GM12873 (cell line): ENCODE results near the gene TMEM132E.

Source experiments
- CTCF ChIP-seq: IDR thresholded peaks from 2 replicates; pipeline ENCODE4 v1.5.1; 2012; ENCODE audit warnings: low read depth, mild to moderate bottlenecking, moderate library complexity, low read length, control low read depth; ENCODE audit not compliant: insufficient read depth; ENCODE audit errors: missing control alignments

TMEM132E gene

DNA sequence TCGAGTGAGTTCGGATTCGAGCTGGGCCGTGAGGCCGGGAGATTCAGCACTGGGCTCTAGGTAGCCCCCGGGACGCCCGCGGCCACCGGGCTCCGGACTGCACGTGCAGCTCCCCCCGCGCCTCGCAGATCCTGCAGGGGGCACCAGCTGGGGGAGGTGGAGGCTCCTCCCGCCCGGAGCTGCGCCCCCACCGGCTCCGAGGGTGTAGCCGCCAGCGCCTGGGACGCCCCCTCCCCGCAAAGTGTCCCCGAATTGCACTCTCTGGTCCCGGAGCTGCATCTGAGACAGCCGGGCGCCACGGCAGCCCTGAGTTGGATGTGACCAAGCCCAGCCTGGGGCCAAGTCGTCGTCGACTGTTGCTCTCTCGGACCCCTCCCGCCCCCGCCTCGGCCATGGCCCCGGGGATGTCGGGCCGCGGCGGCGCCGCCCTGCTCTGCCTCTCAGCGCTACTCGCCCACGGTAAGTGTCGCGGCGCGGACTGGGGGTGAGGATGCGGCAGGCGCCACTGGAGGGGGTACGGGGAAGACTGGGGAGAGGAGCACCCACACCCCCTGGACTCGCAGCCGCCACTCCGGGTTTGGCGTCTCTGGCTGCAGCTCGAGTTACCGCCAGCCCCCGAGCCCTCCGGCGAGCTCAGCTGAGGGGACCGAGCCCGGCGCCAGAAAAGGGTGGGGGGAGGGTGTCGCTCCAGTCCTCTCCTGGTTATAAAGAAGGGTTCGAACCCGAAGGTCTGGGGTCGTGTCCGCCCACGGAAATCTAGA is 1.5 kb downstream of the TMEM132E start:
- no peak for TF ChIP-seq CTCF

DNA sequence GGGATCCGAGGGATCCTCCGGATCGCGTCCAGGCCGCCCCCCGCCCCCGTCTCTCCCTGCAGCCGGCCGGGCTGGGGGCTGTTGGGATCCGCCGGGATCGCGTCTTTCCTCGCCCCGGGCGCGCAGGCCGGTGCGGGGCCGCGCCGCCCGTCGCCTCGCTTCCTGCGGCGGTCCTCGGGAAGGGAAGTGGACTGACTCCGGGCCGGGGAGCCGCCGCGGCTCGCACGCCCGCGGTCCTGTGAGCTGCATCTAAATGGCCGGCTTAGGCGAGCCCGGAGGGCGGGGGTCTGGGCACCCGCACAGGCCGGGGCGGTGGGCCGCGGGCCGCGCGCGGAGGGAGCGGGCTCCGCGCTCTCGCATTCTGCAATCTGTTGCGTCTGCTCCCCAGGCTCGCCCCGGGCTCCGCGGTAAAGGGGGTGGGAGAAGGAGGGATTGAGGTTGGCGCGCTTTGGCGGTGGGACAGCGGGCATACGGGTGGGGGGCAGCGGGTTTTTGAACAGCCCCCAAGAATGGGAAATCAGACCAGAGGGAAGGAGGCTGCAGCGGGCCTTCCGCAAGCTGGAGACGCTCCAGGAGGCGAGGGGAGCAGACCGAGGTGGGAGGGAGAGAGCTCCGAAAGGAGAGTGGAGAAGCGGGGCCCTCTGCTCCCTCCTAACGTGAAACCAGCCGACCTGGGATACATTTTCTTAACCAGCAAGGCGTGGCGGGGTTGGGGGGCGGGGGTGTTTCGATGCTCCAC is 2.2 kb downstream of the TMEM132E start:
- no peak for TF ChIP-seq CTCF

- TF ChIP-seq CTCF, result no peak
Observed at GRCh38 chr17:34582185-34582900, 3.0 kb downstream of the TMEM132E start.

DNA sequence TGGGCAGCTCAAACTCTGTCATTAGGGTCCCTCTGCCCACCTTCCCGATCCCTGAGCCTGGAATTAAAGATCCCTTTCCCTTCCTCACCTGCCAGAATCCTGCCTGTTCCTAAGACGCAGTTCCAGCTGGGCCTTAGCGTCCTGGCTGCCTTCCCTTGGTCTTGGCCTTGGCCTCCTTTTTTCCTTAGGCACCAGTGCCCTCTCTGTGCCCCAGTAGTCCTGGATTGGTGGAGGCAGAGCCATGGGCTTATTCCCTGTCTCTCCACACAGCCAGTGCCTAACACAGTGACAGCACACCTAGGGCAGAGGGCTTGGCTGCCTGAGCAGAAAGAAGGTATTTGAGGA is 3.5 kb downstream of the TMEM132E start:
- TF ChIP-seq CTCF, result no peak

DNA sequence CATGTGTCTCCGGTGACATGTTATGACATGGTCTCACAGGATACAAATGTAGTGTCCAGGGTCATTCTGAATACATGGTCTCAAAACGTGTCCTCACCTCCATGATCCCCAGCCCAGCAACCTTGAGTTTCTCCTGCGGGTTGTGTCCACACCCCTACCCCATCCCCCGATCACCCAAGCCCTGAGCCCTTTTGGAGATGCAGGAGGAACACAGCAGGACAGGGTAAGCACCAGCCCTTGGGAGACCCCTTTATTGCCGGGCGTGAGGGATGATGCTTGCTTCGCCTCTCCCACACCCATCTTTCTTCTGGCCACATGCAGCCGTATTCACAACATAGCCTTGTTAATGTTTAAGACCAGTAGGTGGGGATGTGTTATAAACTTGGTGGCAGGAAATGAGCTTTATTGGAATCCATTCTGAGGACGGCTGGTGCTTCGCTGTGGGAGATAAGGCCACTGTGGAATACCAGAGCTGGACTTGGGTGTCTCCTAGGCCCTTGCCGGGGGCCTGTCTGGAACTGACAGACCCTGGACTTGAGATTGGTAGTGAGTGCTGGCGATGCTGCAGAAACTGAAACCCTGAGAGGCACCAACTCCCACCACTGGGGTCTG is 5.5 kb downstream of the TMEM132E start:
- TF ChIP-seq CTCF, result no peak

DNA sequence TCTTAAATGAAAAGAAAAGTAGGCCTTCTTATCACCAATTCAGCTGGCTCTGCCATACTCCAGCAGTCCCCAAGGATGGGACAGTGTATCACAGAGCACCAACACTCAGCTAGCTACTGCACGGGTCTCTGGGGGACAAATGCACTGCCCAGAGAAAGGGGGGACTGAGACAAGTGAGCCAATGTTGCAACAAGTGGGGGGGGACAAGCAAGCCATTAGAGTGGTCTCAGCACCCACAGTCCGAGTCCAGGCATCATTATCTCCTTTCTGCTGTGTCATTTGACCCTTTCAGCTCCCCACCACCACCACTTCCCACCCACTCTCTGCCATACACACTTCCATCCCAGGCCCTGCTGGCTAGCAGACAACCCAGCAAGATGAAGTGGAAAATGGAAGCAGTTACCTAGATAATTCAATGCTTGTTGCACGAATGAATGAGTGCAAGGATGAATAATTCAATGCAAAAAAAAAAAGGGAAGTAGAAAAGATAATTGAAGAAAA is 7.0 kb downstream of the TMEM132E start:
- no peak for TF ChIP-seq CTCF
